ENCODE results near the gene VSIG10.
A peak's percentile ranks its signal among the peaks of the same experiment; 100 is the strongest.

VSIG10 gene

DNA sequence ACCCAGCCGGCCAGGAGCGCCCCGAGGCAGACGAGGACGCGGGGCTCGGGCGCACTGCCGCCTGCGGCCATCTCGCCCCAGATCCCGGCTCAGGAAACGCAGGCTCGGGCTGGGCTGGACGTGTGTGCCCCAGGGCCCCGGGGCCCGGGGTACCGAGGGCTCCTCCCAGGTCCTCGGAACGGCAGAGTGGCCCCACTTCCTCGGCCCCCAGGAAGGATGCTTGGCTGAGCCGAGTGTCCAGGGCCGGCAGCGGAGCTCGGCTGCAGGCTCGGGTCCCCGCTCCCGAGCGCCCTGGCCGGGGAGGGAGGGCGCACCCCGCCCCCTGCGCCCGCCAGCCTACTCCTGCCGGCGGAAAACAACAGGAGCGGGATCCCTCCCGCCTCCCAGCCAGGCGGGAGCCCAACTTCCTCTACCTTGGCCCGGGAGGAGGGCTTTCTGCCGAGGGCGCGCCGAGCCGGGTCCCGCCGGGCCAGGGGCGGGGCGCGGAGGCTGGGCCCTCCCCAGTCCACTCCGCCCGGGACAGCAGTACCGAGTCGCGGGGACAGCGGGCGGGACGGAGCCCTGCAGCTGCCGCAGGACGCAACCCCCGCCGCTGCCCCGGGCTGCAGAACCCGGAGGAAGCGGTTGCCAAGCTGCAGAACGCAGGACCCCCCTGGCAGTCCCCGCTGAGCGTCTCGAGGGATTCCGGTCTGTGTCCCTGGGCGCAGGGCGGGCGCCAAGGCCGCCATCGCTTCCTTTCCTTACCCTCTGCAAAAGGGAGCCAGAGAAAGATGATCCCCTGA lies at the start of gene VSIG10 (continued):
- TF ChIP-seq TRIM28 (IDR thresholded peaks at IDR 0.05; ENCODE audit: borderline replicate concordance, low read length) (no peak), GLI4 (tag by site-specific recombination; IDR thresholded peaks at IDR 0.05) (no peak), ZNF768 (tag by site-specific recombination; IDR thresholded peaks at IDR 0.05) (0 out of 2 replicates have a peak, but pooled peaks have one; percentile 6), ZBTB48 (tag by site-specific recombination; IDR thresholded peaks at IDR 0.05) (peak; percentile 98), ZNF626 (tag by site-specific recombination; IDR thresholded peaks at IDR 0.05) (no peak), ZNF571 (tag by site-specific recombination; IDR thresholded peaks at IDR 0.05) (no peak), BCL11B (tag by site-specific recombination; IDR thresholded peaks at IDR 0.05; ENCODE audit: low read depth) (no peak), ZNF785 (tag by site-specific recombination; IDR thresholded peaks at IDR 0.05) (no peak), ZNF112 (tag by site-specific recombination; IDR thresholded peaks at IDR 0.05) (no peak), ZNF140 (tag by site-specific recombination; IDR thresholded peaks at IDR 0.05) (no peak), ZNF221 (tag by site-specific recombination; IDR thresholded peaks at IDR 0.05; ENCODE audit: borderline replicate concordance) (no peak), SCRT2 (tag by site-specific recombination; IDR thresholded peaks at IDR 0.05) (no peak), ZNF341 (tag by site-specific recombination; IDR thresholded peaks at IDR 0.05; ENCODE audit: low read depth) (peak; percentile 96), ZSCAN30 (tag by site-specific recombination; IDR thresholded peaks at IDR 0.05) (peak; percentile 51), ZNF211 (tag by site-specific recombination; IDR thresholded peaks at IDR 0.05; ENCODE audit: low read depth) (no peak), SP2 (tag by site-specific recombination; IDR thresholded peaks at IDR 0.05) (peak; percentile 91), BCL11A (tag by site-specific recombination; IDR thresholded peaks at IDR 0.05; ENCODE audit: low read depth) (0 out of 2 replicates have a peak, but pooled peaks have one; percentile 19), KLF16 (tag by site-specific recombination; IDR thresholded peaks at IDR 0.05) (peak; percentile 47; the same call in 1 of the 2 replicates), ZNF473 (tag by site-specific recombination; IDR thresholded peaks at IDR 0.05) (no peak), IKZF3 (tag by site-specific recombination; IDR thresholded peaks at IDR 0.05) (peak; percentile 99), ZNF223 (tag by site-specific recombination; IDR thresholded peaks at IDR 0.05) (no peak), GLIS2 (tag by site-specific recombination; IDR thresholded peaks at IDR 0.05) (peak; percentile 78)
- TF ChIP-seq, protein P1, sequence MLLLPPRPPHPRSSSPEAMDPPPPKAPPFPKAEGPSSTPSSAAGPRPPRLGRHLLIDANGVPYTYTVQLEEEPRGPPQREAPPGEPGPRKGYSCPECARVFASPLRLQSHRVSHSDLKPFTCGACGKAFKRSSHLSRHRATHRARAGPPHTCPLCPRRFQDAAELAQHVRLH (tag by site-specific recombination; IDR thresholded peaks at IDR 0.05) = no peak
- TF ChIP-seq, protein P2, sequence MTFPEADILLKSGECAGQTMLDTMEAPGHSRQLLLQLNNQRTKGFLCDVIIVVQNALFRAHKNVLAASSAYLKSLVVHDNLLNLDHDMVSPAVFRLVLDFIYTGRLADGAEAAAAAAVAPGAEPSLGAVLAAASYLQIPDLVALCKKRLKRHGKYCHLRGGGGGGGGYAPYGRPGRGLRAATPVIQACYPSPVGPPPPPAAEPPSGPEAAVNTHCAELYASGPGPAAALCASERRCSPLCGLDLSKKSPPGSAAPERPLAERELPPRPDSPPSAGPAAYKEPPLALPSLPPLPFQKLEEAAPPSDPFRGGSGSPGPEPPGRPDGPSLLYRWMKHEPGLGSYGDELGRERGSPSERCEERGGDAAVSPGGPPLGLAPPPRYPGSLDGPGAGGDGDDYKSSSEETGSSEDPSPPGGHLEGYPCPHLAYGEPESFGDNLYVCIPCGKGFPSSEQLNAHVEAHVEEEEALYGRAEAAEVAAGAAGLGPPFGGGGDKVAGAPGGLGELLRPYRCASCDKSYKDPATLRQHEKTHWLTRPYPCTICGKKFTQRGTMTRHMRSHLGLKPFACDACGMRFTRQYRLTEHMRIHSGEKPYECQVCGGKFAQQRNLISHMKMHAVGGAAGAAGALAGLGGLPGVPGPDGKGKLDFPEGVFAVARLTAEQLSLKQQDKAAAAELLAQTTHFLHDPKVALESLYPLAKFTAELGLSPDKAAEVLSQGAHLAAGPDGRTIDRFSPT (tag by site-specific recombination; IDR thresholded peaks at IDR 0.05) = peak; percentile 31; the same call in 1 of the 2 replicates
- TF ChIP-seq, protein P3, sequence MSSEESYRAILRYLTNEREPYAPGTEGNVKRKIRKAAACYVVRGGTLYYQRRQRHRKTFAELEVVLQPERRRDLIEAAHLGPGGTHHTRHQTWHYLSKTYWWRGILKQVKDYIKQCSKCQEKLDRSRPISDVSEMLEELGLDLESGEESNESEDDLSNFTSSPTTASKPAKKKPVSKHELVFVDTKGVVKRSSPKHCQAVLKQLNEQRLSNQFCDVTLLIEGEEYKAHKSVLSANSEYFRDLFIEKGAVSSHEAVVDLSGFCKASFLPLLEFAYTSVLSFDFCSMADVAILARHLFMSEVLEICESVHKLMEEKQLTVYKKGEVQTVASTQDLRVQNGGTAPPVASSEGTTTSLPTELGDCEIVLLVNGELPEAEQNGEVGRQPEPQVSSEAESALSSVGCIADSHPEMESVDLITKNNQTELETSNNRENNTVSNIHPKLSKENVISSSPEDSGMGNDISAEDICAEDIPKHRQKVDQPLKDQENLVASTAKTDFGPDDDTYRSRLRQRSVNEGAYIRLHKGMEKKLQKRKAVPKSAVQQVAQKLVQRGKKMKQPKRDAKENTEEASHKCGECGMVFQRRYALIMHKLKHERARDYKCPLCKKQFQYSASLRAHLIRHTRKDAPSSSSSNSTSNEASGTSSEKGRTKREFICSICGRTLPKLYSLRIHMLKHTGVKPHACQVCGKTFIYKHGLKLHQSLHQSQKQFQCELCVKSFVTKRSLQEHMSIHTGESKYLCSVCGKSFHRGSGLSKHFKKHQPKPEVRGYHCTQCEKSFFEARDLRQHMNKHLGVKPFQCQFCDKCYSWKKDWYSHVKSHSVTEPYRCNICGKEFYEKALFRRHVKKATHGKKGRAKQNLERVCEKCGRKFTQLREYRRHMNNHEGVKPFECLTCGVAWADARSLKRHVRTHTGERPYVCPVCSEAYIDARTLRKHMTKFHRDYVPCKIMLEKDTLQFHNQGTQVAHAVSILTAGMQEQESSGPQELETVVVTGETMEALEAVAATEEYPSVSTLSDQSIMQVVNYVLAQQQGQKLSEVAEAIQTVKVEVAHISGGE (tag by site-specific recombination; conservative IDR thresholded peaks at IDR 0.05; ENCODE audit: low read depth) = peak; percentile 72
- TF ChIP-seq, protein P4, sequence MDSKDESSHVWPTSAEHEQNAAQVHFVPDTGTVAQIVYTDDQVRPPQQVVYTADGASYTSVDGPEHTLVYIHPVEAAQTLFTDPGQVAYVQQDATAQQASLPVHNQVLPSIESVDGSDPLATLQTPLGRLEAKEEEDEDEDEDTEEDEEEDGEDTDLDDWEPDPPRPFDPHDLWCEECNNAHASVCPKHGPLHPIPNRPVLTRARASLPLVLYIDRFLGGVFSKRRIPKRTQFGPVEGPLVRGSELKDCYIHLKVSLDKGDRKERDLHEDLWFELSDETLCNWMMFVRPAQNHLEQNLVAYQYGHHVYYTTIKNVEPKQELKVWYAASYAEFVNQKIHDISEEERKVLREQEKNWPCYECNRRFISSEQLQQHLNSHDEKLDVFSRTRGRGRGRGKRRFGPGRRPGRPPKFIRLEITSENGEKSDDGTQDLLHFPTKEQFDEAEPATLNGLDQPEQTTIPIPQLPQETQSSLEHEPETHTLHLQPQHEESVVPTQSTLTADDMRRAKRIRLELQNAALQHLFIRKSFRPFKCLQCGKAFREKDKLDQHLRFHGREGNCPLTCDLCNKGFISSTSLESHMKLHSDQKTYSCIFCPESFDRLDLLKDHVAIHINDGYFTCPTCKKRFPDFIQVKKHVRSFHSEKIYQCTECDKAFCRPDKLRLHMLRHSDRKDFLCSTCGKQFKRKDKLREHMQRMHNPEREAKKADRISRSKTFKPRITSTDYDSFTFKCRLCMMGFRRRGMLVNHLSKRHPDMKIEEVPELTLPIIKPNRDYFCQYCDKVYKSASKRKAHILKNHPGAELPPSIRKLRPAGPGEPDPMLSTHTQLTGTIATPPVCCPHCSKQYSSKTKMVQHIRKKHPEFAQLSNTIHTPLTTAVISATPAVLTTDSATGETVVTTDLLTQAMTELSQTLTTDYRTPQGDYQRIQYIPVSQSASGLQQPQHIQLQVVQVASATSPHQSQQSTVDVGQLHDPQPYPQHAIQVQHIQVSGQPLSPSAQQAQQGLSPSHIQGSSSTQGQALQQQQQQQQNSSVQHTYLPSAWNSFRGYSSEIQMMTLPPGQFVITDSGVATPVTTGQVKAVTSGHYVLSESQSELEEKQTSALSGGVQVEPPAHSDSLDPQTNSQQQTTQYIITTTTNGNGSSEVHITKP (tag by site-specific recombination; IDR thresholded peaks at IDR 0.05) = no peak
- TF ChIP-seq, protein P5, sequence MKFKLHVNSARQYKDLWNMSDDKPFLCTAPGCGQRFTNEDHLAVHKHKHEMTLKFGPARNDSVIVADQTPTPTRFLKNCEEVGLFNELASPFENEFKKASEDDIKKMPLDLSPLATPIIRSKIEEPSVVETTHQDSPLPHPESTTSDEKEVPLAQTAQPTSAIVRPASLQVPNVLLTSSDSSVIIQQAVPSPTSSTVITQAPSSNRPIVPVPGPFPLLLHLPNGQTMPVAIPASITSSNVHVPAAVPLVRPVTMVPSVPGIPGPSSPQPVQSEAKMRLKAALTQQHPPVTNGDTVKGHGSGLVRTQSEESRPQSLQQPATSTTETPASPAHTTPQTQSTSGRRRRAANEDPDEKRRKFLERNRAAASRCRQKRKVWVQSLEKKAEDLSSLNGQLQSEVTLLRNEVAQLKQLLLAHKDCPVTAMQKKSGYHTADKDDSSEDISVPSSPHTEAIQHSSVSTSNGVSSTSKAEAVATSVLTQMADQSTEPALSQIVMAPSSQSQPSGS (tag by site-specific recombination; IDR thresholded peaks at IDR 0.05; ENCODE audit: low read depth) = no peak
- TF ChIP-seq, protein P6, sequence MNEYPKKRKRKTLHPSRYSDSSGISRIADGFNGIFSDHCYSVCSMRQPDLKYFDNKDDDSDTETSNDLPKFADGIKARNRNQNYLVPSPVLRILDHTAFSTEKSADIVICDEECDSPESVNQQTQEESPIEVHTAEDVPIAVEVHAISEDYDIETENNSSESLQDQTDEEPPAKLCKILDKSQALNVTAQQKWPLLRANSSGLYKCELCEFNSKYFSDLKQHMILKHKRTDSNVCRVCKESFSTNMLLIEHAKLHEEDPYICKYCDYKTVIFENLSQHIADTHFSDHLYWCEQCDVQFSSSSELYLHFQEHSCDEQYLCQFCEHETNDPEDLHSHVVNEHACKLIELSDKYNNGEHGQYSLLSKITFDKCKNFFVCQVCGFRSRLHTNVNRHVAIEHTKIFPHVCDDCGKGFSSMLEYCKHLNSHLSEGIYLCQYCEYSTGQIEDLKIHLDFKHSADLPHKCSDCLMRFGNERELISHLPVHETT (tag by site-specific recombination; IDR thresholded peaks at IDR 0.05) = no peak
